Hematopoietic multipotent progenitor cell treated with erythropoietin and hydrocortisone succinate and interleukin-3 and kit ligand, for 8 days (in vitro differentiated cells): Measurements from ENCODE around the gene NKX6-1.

ENCODE experiments used
- DNase-seq: peaks from one replicate; pipeline ENCODE4 v3.0.0-alpha.2; 2015

The NKX6-1 gene

GRCh38 chr4:84498203-84498934 is 723 bp downstream of the NKX6-1 start:
- no peak for DNase-seq

GRCh38 chr4:84497504-84498202 is 1.4 kb downstream of the NKX6-1 start:
- DNase-seq: no peak

GRCh38 chr4:84496706-84497503 is 2.2 kb downstream of the NKX6-1 start:
- DNase-seq: no peak

- no peak for DNase-seq
Measured at GRCh38 chr4:84496331-84496705, 2.8 kb downstream of the NKX6-1 start.

- DNase-seq: no peak
Measured at GRCh38 chr4:84495794-84496261, 3.3 kb downstream of the NKX6-1 start.

- DNase-seq: no peak
Measured at GRCh38 chr4:84495118-84495793, 3.8 kb downstream of the NKX6-1 start.

- DNase-seq: no peak
Measured at GRCh38 chr4:84494531-84494930, 4.6 kb downstream of the NKX6-1 start.

- DNase-seq: no peak
Measured at GRCh38 chr4:84494076-84494475, 5.0 kb downstream of the NKX6-1 start.

- no peak for DNase-seq
Measured at GRCh38 chr4:84493092-84493850, 5.8 kb downstream of the NKX6-1 start.

- DNase-seq: no peak
Measured at GRCh38 chr4:84492737-84493091, 6.4 kb downstream of the NKX6-1 start.

- no peak for DNase-seq
Measured at GRCh38 chr4:84492290-84492689, 6.8 kb downstream of the NKX6-1 start.

GRCh38 chr4:84491481-84491880 is 7.6 kb downstream of the NKX6-1 start:
- DNase-seq: no peak

GRCh38 chr4:84490663-84491062 is 8.4 kb downstream of the NKX6-1 start:
- no peak for DNase-seq

GRCh38 chr4:84484236-84484635 is 14.9 kb downstream of the NKX6-1 start:
- DNase-seq: no peak

- no peak for DNase-seq
Measured at GRCh38 chr4:84483688-84484087, 15.4 kb downstream of the NKX6-1 start.

GRCh38 chr4:84482564-84483563 is 16.2 kb downstream of the NKX6-1 start:
- DNase-seq: peak; percentile 16

- no peak for DNase-seq
Measured at GRCh38 chr4:84481860-84482245, 17.2 kb downstream of the NKX6-1 start.

- no peak for DNase-seq
Measured at GRCh38 chr4:84481077-84481859, 17.8 kb downstream of the NKX6-1 start.

GRCh38 chr4:84480082-84480481 is 19.0 kb downstream of the NKX6-1 start:
- DNase-seq: no peak

- no peak for DNase-seq
Measured at GRCh38 chr4:84479663-84480062, 19.4 kb downstream of the NKX6-1 start.
